Measurements from ENCODE around the gene GRIN2D.

GRCh38 chr19:48348737-48349136 lies 44.7 kb upstream of the GRIN2D start:
- TF ChIP-seq CTCF (IDR thresholded peaks at IDR 0.05) (no peak), POLR2AphosphoS5 (IDR thresholded peaks at IDR 0.05) (no peak)
